Measurements from ENCODE around the gene CALU.

GRCh38 chr7:128718967-128719642, 20.1 kb upstream of the CALU start:
- TF ChIP-seq EZH2 (IDR thresholded peaks at IDR 0.05; ENCODE audit: low read depth, unreplicated experiment), result no peak
- TF ChIP-seq CTCF (conservative IDR thresholded peaks at IDR 0.05; ENCODE audit: low read depth in 2 of 2), result no peak
- no peak for TF ChIP-seq ZNF331 (CRISPR knock-in tag; IDR thresholded peaks at IDR 0.05; ENCODE audit: low read depth)
- TF ChIP-seq ETS1 (IDR thresholded peaks at IDR 0.05), result no peak
- no peak for TF ChIP-seq POLR2AphosphoS5 (IDR thresholded peaks at IDR 0.05; ENCODE audit: low read depth)

Data from GM23338 (cell line).